Epidermal melanocyte (primary cell): ENCODE results near the gene PIEZO1.
A peak's percentile ranks its signal among the peaks of the same experiment; 100 is the strongest.

Experiments used
- DNase-seq: peaks from one replicate; pipeline ENCODE4 v3.0.0; 2011; ENCODE audit warnings: low spot score; ENCODE audit not compliant: insufficient read length

The PIEZO1 gene

DNA sequence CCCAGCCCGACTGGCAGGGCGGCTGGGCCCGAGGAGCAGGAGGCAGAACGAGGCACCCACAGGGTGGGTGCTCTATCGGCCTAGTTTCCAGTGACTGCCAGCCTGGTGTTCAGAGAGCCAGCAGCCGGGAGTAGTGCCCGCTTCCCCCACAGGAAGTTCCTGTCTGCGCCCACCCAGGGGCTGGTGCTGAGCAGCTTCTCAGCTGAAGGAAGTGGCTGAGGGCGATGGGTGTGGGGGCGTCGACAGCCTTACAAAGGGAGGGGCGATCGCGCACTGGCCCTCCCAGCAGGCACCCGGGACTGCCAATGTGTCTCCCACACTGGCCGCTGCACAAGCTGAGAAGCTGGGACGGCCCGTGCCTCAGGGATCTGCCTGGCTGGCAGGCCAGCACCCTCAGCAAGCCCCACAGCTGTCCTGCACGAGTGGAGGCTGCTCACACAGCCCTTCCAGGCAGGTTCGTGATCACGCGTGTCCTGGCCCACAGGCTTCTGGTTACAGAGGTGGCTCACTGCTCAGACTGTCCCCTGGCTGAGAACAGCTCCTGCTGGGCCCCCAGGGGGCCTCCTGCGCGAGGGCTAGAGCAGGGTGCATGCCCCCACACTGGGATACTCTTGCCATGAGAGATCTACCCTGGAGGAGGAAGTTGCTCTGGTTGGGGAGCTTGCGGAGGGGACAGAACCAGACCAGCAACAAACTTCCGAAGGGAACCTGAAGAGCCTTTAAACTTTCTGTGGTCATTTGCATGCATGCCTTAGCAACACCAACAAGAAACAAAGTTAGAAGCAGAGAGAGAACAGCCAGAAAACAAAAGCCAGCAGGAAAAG, 81.3 kb downstream of the PIEZO1 start:
- no peak for DNase-seq

DNA sequence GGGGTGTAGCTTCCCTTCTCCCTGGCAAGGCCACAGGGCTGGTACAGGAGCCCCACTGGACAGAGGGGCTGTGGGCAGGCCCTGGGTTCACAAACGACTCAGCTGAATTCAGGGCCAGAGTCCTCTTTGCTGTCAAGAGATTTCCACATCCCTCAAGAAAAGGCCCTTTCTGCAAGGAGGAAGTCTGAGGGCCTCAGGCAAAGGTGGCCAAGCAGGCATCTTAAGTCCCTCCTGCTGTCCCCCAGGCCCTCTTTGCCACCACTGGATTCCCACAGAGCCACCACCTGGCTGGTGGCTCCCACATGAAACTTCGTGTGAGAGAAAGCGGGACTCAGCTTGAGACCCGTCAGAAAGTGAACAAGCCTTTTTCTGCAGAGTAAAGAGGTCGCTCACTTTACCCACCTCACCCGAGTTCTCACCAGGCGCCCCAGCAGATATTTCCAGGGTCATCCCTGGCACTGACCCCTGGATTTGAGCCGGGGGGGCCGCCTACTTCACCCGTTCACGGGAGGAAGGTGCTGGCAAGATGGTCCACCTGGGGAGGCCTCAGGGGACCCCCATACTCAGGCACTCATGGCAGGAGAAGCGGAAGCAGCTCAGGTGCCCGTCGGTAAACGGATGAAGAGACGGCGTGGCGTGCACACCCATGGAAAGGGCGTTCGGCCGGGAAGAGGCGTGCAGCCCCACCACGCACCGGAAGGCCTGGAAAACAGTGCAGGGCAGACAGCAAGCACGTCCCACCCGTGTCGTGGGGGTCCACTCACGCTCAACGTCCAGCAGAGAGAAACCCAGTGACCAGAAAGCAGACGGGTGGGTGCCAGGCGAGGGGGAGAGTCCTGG, 82.4 kb downstream of the PIEZO1 start:
- DNase-seq, result no peak

DNA sequence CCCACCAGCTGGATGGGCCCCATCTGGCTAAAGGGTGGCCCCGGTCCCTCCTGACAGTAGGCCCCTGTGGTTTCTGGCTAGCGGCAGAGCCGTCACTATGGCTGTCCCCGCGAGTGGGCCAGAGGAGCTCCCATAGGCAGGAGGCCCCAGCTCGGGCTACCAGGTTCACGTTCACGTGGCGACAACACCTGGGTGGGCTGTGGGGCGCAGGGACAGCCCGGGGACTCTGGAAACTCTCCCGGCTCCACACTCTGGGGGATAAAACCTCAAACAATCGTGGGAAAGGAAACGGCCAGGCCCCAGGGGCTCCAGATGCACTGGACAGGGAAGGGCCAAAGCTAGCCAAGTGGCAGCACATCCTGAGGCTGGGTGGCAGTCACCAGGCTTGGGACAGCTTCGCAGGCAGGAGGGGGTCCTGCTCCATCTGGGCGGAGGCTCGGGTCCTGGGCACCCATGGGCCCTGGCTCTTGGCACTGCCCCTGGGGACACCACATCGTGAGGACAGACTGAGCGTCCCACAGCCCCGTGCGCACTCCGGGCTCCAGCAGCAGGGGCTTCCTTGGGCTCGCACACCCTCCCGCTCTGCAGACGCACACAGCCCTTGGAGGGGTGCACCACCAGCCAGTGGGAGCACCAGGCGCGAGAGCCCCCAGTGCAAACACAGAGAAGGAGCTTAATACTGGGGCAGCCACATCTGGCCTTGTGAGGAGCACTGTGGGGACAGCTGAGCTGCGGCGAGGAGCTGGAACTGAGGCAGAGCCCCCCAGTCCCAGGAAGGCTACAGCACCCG, 83.2 kb downstream of the PIEZO1 start:
- no peak for DNase-seq

DNA sequence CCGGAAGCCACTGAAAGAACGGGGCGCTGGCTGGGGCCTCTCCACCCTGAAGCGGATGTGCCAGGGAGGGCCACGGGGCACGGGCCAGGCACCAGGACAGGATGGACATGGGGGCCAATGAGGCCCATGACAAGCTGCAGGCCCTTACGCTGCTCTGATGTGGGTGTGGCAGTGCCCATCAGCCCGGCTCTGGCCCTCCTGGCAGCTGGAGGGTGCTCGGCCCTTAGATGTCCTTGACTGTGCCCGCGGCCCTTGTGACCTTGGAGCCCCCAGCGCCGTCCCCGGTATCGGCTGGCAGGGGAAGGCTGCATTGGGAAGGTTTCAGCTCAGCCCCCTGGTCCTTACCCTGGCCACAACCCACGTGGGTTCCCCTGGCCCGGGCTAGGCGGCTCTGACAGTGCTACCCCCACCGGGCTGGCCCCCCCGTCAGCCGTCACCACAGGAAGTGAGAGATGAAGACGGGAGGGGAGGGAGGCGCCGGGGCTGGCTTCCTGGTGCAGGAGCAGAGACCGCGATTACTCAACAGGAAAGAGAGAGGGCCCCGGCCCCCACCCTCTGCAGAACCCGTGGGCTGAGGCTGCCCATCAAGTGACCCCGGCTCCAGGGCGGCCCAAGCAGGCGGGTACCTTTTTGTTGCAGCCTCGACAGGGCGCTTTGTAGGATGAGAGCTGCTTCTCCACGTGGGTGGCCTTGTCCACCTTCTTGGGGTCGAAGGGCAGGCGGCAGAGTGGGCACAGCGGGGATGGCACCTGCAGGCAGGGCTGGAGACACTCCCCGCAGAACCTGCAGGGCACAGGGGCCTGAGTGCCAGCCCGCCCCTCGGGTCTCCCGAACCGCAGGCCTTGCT, 84.2 kb downstream of the PIEZO1 start:
- DNase-seq, result peak; percentile 74

DNA sequence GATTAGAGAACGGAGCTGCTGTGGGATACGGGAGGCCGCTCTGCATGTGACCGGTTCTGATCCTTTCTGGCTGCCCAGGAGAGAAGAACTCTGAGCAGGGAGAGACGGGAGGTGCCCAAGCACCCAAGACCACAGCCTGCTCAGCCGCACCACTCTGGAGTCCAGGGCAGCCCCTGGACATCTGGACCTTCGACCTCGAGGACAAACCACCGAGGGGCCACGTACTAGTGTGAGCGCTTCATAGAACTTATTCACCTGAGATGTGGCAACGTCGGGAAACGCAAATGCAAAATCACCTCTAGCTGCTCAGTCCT, 84.7 kb downstream of the PIEZO1 start:
- no peak for DNase-seq

DNA sequence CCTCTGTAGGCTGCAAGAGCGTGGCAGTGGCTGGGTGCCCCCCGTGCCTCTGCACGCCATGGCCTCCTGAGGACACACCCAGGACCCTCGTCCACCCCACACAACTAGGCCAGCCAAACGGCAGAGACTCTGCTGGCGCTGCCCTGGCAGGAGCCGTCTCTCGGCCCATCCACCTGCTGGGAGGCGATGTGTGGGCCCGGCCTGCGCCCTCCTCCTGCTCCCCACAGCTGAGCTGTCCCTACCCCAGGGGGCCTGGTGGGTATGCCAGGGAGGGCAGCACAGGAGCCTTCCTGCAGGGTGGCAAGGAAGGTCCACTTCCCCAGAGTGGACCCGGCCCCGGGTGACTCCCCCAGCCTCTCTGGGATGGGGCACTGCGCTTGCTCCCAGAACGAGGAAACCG, 85.8 kb downstream of the PIEZO1 start:
- DNase-seq, result no peak

DNA sequence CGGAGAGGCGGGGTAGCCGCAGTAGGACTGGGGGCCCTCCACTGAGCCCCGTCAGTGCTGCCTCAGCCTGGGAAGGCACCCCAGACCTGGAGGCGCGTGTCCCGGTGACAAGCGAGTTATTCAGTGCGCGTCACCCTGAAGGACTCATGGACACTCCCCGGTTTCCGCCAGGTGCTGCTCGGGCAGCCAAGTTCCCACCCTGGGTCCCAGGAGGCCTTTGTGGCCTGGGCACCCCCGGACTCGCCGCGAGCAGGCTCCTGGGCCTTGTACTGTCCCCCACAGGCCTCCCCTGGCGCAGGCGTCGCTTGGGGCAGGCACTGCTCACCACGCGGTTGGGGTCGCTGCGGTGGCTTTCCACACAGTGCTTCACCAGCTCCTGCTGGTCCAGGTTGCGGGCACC, 86.4 kb downstream of the PIEZO1 start:
- no peak for DNase-seq

DNA sequence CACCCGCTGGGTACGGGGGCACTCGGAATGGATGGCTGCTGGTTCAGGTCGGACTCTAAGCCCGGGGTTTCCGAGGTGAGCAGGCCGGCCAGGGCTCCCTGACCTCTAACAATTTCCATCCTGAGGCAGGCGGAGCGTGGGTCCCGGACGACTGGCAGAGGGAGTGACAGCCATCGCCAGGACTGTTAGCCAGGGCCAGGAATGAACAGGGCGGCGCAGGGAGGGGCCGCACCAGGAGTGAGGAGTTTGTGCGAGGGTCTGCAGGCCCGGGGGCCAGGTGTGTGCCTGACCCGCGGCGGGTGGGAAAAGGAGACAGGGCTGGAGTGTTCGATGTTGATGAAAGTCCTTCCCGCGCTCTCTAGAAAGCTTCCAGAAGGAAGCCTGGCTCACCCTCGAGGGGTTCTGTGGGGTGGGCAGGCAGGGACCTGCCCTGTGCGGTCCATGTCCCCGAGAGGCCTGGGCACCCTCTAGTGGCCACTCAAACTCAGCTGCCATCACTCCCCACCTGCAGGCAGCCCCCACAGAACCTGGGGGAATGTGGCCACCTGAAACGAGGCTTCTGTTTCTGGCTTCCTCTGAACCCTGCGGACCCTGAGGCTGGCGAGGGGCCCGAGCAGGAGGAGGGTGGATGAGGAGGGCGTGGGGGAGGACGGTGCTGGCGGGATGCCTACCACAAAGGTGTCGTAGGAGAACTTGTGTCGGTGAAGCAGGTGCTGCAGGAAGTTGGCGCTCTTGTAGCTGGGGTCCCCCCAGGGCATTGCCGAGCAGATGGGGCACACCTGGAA, 87.0 kb downstream of the PIEZO1 start:
- DNase-seq, result no peak

DNA sequence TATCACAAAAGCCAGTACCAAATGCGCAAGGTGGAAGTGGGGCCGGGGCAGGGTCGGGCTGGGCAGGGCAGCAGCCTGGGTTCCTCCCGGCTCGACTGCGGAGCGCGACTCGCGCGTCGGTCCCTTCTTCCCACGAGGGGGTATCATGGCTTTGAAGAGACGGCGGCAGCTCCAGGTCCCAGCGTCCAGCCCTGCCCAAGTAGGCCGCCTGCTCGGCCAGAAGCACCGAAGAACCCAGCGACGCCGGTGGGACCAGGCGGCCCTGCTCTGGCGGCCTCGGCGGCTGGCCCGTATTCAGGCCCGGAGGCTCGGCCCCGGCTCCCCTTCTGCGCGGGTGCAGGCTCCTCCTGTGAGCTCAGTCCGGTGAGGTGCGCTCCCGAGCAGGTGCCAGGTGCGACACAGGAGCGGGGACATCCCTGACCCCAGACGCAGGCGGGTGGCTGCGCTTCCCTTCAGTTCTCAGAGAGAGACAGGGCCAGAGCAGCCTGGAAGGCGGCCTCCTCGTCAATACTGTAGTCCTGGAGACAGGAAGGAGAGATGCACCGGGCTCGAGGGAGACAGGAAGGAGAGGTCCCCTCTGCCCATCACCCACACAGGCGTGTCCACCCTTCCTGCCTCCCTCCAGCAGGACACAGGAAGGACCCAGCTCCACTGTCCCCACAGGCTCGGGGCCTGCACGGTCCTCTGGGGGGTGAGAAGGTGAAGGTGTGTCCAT, 87.7 kb downstream of the PIEZO1 start:
- no peak for DNase-seq

DNA sequence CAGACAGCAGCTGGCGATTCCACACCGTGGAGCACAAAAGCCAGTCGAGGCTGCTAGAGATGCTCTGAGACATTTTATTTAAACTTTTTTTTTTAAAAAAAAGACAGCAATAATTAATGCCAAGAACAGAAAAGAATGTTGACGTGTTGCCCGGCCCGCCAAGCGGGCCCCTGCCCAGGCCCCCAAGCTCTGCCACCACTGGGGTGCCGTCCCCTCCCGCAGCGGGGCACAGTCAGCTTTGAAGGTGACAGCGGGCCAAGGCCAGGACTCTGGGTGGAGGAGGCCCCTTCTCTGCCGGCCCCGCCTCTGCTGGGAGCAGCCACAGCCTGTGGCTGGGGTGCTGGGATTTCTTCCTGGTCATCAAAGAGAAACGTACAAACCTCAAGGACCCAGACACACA, 88.6 kb downstream of the PIEZO1 start:
- no peak for DNase-seq

DNA sequence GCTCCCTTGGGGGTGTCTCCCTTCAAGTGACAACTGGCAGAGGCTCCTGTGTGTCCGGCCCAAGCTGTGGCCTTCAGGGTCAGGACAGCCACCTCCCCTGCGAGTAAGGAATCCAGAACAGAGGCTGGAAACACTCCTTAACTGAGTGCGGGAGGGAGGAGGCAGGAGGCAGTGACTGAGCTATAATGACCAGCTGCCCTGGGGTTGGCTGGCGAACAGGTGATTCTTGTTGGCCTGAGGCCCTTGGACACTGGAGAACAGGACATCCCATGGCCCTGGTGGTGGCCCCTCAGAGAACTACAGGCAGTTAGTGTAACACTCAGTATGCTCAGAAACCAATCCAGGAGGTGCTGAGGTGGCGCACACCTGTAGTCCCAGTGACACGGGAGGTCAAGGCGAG, 89.3 kb downstream of the PIEZO1 start:
- DNase-seq, result no peak

DNA sequence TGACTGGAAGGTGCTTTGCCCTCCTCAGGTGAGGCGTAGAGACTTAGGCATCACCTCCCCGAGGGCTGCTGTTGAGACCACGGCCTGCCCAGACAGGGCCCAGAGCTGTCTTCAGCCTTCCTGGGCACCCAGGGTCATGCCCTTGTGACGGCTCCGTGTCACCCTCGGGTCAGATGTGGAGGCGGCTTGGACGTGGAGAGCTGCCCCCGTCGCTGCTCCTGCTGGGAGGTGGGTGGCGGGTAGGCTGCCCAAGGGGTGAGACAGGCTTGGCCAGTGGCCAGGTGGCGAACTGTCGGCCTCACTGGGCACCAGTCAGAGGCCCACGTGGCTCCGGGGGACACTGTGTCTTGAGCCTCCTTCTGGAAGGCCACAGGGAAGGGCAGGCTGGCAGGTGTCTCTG, 89.8 kb downstream of the PIEZO1 start:
- DNase-seq, result no peak

DNA sequence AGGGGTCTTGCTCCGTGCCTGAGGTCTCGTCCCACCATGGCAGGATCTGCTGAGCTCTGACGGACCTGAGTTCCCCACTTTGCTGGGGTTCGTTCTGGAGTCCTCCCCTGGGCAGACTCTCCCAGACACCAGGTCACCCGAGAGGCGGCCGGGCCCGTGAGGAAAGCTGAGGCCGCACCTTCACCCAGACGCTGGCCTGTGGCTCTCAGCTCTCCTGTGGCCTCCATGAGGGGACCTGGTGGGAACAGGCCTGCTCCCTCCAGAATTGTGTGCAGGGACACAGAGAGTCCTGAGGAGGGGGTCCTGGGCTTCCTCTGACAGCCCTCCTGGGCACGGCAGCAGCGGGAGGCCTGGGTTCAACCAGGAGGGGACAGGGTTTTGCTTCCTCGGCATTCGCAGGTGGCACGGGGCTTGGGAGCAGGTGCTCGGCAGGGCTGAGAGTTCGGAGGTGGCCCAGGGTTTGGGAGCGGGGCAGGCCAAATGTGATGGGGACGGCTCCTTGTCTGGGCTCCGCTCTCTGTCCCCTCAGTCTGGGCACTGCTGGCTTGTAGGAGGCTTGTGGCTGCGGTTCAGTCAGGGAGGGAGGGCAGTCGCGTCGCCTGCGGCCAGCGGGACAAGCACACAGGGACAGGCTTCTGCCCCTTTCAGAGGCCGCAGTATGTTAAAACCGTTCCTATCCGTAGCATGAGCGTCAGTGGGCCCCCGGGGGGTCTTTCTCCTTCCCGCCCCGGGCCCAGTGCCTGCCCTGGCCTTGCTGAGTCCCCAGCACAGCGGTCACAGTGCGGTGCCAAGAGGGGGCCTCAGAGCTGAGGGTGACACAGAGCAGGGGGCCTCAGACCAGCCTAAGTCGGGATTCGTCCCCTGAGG, 90.6 kb downstream of the PIEZO1 start:
- no peak for DNase-seq

DNA sequence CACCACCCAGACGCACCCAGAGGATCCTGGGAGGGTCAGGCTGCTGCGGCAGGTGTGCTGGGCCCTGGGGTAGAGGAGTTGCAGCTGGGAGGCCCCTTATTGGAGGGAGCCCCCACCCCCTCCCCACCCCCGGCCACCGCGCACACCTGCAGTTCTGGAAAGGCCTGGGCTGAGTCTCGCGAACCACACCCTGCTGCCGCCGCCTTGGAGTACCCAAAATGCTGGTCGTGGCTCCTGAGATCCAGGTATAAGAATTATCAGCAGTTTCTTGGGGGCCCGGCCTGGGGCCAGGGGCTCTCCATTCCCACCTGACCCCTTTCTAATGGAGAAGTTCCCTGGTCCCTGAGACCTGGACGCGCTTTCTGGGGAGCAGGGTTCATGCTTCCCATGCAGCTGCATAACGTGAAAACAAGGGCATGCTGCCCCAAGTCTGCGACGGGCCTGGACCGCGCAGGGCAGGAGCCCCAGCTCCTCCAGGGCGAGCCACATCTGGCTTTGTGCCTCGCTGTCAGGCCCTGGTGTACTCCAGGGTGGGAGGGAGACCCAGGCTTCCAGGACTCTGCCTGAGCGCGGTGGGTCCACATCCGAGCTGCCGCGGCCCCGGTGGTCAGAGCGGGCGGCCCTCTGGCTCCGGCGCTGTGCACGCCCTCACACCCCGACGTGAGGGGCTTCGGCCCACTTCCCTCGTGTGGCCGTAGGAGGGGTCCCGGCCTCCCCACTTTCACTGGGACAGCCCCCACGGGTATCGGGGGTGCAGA, 91.4 kb downstream of the PIEZO1 start:
- DNase-seq, result no peak

DNA sequence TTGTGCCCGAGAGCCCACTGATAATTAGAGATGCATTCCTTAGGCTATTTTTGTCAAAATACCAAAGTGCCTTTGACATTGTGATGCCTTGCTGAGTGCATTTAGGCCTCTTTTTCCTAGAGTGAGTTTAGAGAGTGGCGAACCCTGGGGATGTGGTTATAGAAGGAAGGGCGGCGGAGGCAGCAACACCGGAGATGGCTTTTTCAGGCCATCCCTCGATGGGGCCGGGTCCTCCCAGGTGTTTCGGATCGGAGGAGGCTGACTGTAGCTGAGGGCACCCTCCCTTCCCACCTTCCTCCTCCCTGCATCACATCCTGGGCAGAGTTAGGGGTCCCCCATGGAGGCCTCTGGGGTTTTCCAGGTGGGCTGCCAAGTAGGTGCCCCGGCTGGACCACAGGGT, 92.2 kb downstream of the PIEZO1 start:
- DNase-seq, result no peak

DNA sequence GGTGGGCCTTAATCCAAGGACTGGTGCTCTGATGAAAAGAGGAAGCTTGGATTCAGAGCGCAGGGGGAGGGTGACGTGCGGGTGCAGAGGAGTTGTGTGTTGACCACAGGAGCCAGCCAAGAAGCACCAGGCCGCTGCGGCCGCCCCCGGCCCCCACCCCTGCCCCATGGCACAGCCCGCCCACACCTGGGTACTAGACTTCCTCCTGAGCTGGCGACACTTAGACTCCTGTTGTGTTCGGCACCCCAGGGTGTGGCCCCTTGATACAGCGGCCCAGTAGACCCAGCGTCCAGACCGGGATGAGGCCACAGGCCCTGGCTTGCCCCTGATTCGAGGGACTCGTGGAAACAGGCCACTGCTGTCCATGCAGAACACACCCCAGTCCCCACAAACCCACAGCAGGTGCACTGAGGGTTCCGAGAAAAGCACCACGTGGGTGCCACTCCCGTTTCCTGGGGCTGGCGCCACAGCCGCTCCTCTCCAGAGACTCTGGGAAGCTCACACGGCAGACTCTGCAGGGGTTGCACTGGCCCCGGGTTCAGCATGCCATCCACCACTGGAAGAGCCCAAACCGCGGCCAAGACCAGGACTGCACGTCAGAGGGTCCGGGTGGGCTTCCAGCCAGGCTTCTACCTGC, 93.0 kb downstream of the PIEZO1 start:
- no peak for DNase-seq

DNA sequence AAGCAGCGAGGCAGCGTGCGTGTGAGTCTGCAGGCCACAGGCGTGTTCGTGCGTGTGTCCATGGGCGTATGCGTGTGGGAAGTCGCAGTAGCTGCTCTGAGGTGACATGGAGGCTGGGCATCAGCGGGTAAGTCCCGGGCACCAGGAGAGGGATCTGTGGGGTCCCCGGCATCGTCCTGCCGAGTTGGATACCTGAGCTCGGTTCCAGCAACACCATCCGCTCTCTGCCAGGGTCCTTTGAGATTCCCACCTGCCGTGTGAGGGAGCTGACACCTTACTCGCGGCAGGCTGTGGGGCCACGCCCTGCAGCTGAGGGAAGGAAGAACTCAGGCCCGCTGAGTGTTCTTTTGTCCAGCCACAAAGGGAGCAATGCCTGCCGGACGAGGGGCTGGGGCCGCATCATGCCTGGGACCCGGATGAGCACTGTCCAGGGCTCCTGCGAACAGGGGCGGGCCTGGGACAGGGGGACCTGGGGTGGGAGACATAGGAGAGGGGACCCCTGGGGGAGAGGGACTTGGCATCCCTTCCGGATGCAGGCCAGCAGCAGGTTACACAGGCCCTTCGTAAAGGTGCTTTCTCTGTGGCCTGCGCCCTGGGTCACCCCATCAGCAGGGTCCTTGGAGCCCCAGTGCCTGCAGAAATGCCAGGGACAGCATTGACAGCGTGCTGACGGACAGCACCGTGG, 93.7 kb downstream of the PIEZO1 start:
- DNase-seq, result no peak
